Liver (tissue), 3 donors: ENCODE data around the gene FNDC10.

Source experiments
- ATF3 ChIP-seq: IDR thresholded peaks from 2 replicates; pipeline ENCODE4 v1.6.1; 2016; ENCODE audit warnings: antibody characterized with exemption
- CTCF ChIP-seq: fragments of 150-350 bp; IDR thresholded peaks from 2 replicates; pipeline ENCODE4 v1.5.1; 2017; ENCODE audit warnings: improper control_type of control experiment, low read depth, low read length; ENCODE audit not compliant: missing input control
- EGR1 ChIP-seq, 2 donors: IDR thresholded peaks; 2 replicates each; pipeline ENCODE4 v1.6.1; 2016 to 2018; ENCODE audit warnings: antibody characterized with exemption in 2 of 2, low read depth in 2 of 2
- HNF4G ChIP-seq: IDR thresholded peaks from 2 replicates; pipeline ENCODE4 v1.6.1; 2016; ENCODE audit warnings: antibody characterized with exemption
- JUND ChIP-seq, 2 donors: IDR thresholded peaks; 2 replicates each; pipeline ENCODE4 v1.6.1; 2016; ENCODE audit warnings: antibody characterized with exemption in 2 of 2
- TAF1 ChIP-seq: conservative IDR thresholded peaks from 2 replicates; pipeline ENCODE4 v1.6.1; 2016; ENCODE audit warnings: antibody characterized with exemption, mild to moderate bottlenecking
- donor health status: healthy.
- donor health status: healthy.

GRCh38 chr1:1553821-1554494 is 46.0 kb downstream of the FNDC10 start:
- TF ChIP-seq JUND (IDR thresholded peaks at IDR 0.05) (no peak), CTCF (no peak), ATF3 (no peak), EGR1 (IDR thresholded peaks at IDR 0.05; ENCODE audit: low read depth in 2 of 2) (no peak), HNF4G (no peak), TAF1 (no peak)
